Measurements from ENCODE around the gene DNM3. TPM values are rescaled to one million over a fixed set of nuclear protein-coding genes. Genes with fewer than 3 reads are reported as not detected.
A peak's percentile ranks its signal among the peaks of the same experiment; 100 is the strongest.

The DNM3 gene
- polyA plus RNA-seq, 1 of the 3 experiments (the other 2 are of a cell fraction): 0.43 TPM

DNA sequence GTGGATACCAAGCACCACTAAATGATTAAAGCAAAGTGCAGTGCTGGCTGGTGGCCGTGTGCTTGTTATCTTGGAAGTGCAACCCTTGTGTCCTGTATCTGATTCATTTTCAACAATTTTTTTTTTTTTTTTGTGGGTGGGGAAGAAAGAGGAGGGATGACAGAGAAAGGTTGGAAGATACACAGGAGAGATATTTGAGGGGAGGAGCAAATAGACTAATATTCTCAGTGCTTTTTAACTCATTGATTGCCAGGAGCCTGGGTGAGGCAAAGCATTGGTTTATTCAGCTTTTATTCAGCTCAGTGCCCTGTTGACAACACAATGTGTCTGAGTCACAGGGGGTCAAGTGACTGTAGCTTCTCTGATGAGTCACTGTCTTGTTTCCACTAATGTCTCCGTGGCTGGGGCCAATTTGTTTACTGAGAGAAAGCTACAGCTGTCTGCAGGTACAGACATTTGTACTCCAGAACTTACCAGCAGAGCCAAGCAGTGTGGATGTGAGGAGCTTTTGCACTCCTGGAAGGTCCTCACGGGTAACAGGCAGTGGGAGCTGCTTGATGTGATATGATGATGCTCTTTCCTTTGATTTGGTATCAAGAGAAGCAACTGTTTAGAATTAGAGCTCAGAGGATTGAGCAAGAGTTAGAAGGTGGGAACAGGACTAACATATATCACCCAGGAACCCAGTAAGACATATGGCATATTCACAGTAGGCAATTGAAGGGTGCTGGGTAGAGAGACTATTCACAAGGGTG, 23.6 kb upstream of the DNM3 start (continued):
- no peak for TF ChIP-seq REST (IDR thresholded peaks at IDR 0.05; ENCODE audit: low read depth, low read length)
- peak; percentile 17; the same call in 1 of the 2 replicates for TF ChIP-seq POLR2AphosphoS5 (IDR thresholded peaks at IDR 0.05; ENCODE audit: low read depth, low read length)
- TF ChIP-seq MXI1 (IDR thresholded peaks at IDR 0.05; ENCODE audit: low read depth, low read length): no peak
- peak; percentile 78; the same call in 1 of the 2 replicates for TF ChIP-seq FOSL2 (IDR thresholded peaks at IDR 0.05; ENCODE audit: borderline replicate concordance, low read depth)
- TF ChIP-seq SIN3A (IDR thresholded peaks at IDR 0.05; ENCODE audit: borderline replicate concordance, low read depth, low read length): no peak
- no peak for TF ChIP-seq ELF1 (IDR thresholded peaks at IDR 0.05)
- TF ChIP-seq RCOR1 (IDR thresholded peaks at IDR 0.05; ENCODE audit: low read length): no peak

DNA sequence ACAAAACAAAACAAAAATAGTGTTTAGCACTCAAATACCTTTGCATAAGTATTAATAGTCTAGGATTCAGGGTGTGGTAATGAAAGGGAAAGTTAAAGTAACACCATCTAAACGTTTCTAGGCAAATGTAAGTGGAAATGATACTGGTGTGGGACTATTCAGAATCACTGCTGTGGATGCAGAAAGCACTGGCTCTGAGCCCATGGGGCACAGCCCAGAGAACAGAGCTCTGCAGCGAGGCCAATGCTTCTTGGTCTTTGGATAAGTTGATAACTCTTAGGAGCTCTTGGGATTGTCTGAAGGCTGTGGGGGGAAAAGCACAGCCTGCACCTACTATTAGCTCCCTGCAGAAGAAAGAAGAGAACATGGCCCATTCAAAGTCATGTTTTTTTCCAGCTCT, 21.4 kb upstream of the DNM3 start:
- Histone ChIP-seq H2AFZ (ENCODE audit: low read depth) (no peak overlapping the region), H3K9me2 (no peaks in the 10 kb centered on the region), H3F3A (replicated peaks; ENCODE audit: insufficient read depth) (no peaks in the 10 kb centered on the region), H3K9ac (no peak overlapping the region), H4K20me1 (ENCODE audit: insufficient read depth) (no peaks in the 10 kb centered on the region), H3K4me3 (ENCODE audit: low read depth in 2 of 2, low read length in 1 of 2) (no peak overlapping the region), H3K36me3 (replicated peaks in 1 of 2; ENCODE audit: control insufficient read depth in 1 of 2, insufficient read depth in 2 of 2, low read length in 1 of 2) (no peaks in the 10 kb centered on the region), H3K4me1 (ENCODE audit: control insufficient read depth in 1 of 2, insufficient read depth in 2 of 2, low read depth in 1 of 2, low read length in 1 of 2) (peaks cover 3 to 4% of the 10 kb centered on the region in 2 experiments; a peak in 2 of 4 replicates), H3K4me2 (no peak overlapping the region), H3K27me3 (ENCODE audit: insufficient read depth) (peaks cover 7% of the 10 kb centered on the region; the same call in 1 of the 2 replicates), H3K9me3 (no peaks in the 10 kb centered on the region), H3K27ac (ENCODE audit: low read depth in 2 of 2, low read length in 1 of 2) (no peak overlapping the region), H3K79me2 (ENCODE audit: insufficient read depth) (no peaks in the 10 kb centered on the region)
- ChIA-PET CTCF (interaction anchor here (0.6 to 0.8 kb wide), 2 partner anchors 19 to 20 kb away, joined by 3 read pairs; no protein-coding TSS in a partner anchor), POLR2A (no interaction called here)
- TF ChIP-seq GABPA (IDR thresholded peaks at IDR 0.05; ENCODE audit: low read depth) (no peak), SMC3 (IDR thresholded peaks at IDR 0.05; ENCODE audit: low read depth, low read length) (no peak), CHD2 (IDR thresholded peaks at IDR 0.05; ENCODE audit: low read length, partially characterized antibody) (no peak), TCF12 (IDR thresholded peaks at IDR 0.05) (no peak), RCOR1 (IDR thresholded peaks at IDR 0.05; ENCODE audit: low read length) (no peak), ELF1 (IDR thresholded peaks at IDR 0.05) (no peak), RXRA (IDR thresholded peaks at IDR 0.05; ENCODE audit: borderline replicate concordance, low read depth) (no peak), MEF2A (IDR thresholded peaks at IDR 0.05; ENCODE audit: borderline replicate concordance, low read depth) (no peak), TAF1 (IDR thresholded peaks at IDR 0.05; ENCODE audit: borderline replicate concordance, low read depth, low read length) (no peak), REST (IDR thresholded peaks at IDR 0.05; ENCODE audit: low read depth, low read length) (no peak), FOXM1 (IDR thresholded peaks at IDR 0.05; ENCODE audit: low read depth) (no peak), PBX3 (IDR thresholded peaks at IDR 0.05) (no peak), FOXJ3 (CRISPR knock-in tag; IDR thresholded peaks at IDR 0.05) (no peak)
- TF ChIP-seq, protein P1, sequence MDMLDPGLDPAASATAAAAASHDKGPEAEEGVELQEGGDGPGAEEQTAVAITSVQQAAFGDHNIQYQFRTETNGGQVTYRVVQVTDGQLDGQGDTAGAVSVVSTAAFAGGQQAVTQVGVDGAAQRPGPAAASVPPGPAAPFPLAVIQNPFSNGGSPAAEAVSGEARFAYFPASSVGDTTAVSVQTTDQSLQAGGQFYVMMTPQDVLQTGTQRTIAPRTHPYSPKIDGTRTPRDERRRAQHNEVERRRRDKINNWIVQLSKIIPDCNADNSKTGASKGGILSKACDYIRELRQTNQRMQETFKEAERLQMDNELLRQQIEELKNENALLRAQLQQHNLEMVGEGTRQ (IDR thresholded peaks at IDR 0.05; ENCODE audit: borderline replicate concordance, low read depth, low read length): no peak
- 0% methylated on average over 1 of the region's 2 CpGs for WGBS (ENCODE audit: low lambda C conversion rate)
- DNase-seq: no peak
